OCI-LY1 (cell line): Measurements from ENCODE around the gene VAV3.

Experiments used
- CTCF ChIP-seq: fragments of 200-600 bp; sonication (generic), shearing (Covaris generic); IDR thresholded peaks from 2 replicates; pipeline ENCODE4 v1.5.1; 2017; ENCODE audit warnings: mild to moderate bottlenecking, antibody characterized with exemption, low read length, moderate library complexity, mixed read lengths
- EZH2 ChIP-seq: fragments of 200-600 bp; sonication (generic), shearing (Covaris generic); IDR thresholded peaks from 2 replicates; pipeline ENCODE4 v1.8.0; 2017; ENCODE audit warnings: borderline replicate concordance, mixed run types, mild to moderate bottlenecking, antibody characterized with exemption, low read length, moderate library complexity, mixed read lengths

- TF ChIP-seq CTCF (no peak), EZH2 (no peak)
Measured at GRCh38 chr1:108007070-108007469, 42.1 kb upstream of the VAV3 start.
